Bronchial epithelial cell (primary cell): ENCODE data around the gene DNAJC1. TPM values are rescaled to one million over a fixed set of nuclear protein-coding genes. Genes with fewer than 3 reads are reported as not detected.

Experiments
- DNase-seq: peaks from one replicate; pipeline ENCODE4 v3.0.0-alpha.2; 2010; ENCODE audit warnings: low read depth
- FAIRE-seq: peaks from 2 replicates; lab custom pipeline; 2011; peaks lifted over from hg19 to GRCh38; lab: Jason Lieb, UNC
- H3K27me3 ChIP-seq: 2 replicates; pipeline ENCODE4 v1.5.1; 2011; ENCODE audit warnings: low read length; ENCODE audit not compliant: control insufficient read depth, insufficient read depth
- H3K36me3 ChIP-seq: 2 replicates; pipeline ENCODE4 v1.5.1; 2011; ENCODE audit warnings: low read length; ENCODE audit not compliant: control insufficient read depth, insufficient read depth
- H3K4me3 ChIP-seq: 2 replicates; pipeline ENCODE4 v1.5.1; 2011; ENCODE audit warnings: mild to moderate bottlenecking, low read depth, low read length, control low read depth
- total RNA-seq: library from RNA; depleted of rRNA; stranded (reverse); fragments of >200 nt; gene quantifications from 2 replicates; pipeline ENCODE4 v1.2.1, GENCODE V29; 2014
- TF ChIP-seq, protein P1 (sequence below): IDR thresholded peaks from 2 replicates; pipeline ENCODE4 v1.5.1; 2011; ENCODE audit warnings: mild to moderate bottlenecking, moderate library complexity, low read length, control low read depth, inconsistent platforms; ENCODE audit not compliant: insufficient read depth, severe bottlenecking

Gene DNAJC1
- total RNA-seq, 1 donor from 2014 or later = 81.6 TPM

DNA sequence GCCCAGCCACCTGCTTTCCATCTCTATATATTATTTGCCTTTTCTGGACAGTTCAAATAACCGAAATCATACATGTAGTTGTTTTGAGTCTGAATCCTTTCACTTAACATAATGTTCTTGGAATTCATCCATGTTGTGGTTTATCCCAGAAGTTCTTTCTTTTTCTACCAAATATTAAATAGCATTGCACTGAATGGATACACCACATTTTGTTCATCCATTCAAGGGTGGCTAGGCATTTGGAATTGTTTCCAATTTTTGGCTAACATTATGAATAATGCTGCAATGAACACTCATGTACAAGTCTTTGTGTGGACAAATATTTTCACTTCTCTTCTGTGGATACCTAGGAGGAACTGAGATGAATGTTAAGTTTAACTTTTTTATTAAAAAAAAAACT is 18.0 kb downstream of the DNAJC1 start:
- Histone ChIP-seq H3K4me3 (no peak overlapping the region), H3K27me3 (no peaks in the 10 kb centered on the region), H3K36me3 (no peaks in the 10 kb centered on the region)
- FAIRE-seq (no peak), DNase-seq (no peak)
- TF ChIP-seq, protein P1, sequence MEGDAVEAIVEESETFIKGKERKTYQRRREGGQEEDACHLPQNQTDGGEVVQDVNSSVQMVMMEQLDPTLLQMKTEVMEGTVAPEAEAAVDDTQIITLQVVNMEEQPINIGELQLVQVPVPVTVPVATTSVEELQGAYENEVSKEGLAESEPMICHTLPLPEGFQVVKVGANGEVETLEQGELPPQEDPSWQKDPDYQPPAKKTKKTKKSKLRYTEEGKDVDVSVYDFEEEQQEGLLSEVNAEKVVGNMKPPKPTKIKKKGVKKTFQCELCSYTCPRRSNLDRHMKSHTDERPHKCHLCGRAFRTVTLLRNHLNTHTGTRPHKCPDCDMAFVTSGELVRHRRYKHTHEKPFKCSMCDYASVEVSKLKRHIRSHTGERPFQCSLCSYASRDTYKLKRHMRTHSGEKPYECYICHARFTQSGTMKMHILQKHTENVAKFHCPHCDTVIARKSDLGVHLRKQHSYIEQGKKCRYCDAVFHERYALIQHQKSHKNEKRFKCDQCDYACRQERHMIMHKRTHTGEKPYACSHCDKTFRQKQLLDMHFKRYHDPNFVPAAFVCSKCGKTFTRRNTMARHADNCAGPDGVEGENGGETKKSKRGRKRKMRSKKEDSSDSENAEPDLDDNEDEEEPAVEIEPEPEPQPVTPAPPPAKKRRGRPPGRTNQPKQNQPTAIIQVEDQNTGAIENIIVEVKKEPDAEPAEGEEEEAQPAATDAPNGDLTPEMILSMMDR = no peak

DNA sequence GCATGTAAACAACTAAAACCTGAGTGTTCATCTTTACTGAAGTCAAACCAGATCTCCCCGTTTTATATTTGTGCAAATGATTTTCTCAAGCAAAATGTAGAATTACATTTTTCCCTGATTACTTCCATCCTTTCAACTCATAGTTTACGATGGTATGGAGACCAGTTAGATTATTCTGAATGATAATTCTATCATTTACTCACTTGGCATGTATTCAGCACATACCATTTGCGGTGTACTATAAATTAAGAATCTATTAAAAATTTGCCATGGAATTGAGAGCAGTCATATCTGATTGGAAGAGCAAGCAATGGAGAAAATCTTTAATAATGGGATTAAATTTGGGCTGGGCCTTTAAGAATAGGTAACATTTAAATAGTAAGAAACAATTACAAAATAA is 22.4 kb downstream of the DNAJC1 start:
- no peak for FAIRE-seq
- TF ChIP-seq, protein P1 = no peak
- H3K27me3 ChIP-seq = no peaks in the 10 kb centered on the region
- DNase-seq = no peak
- H3K36me3 ChIP-seq = no peaks in the 10 kb centered on the region
- H3K4me3 ChIP-seq = no peak overlapping the region

DNA sequence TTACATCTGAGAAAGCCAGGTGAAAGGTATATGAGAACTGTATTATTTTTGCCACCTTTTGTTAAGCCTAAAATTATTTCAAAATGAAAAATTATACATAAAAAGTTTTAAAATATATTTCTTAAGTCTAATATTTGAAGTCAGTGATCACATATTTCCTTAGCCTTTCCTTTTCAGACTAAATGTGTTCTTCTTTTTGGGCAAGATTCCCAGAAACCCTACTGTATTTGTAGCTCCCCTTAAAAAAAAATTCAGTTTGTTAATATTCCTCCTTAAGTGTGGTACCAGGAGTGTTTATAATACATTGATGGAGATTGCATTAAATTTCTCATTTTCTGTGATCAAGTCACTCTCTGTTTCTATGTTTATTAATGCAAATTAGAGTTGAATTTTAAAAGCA is 22.8 kb downstream of the DNAJC1 start:
- H3K36me3 ChIP-seq = no peaks in the 10 kb centered on the region
- DNase-seq (no peak), FAIRE-seq (no peak)
- H3K4me3 ChIP-seq = no peak overlapping the region
- no peaks in the 10 kb centered on the region for H3K27me3 ChIP-seq
- TF ChIP-seq, protein P1 = no peak

DNA sequence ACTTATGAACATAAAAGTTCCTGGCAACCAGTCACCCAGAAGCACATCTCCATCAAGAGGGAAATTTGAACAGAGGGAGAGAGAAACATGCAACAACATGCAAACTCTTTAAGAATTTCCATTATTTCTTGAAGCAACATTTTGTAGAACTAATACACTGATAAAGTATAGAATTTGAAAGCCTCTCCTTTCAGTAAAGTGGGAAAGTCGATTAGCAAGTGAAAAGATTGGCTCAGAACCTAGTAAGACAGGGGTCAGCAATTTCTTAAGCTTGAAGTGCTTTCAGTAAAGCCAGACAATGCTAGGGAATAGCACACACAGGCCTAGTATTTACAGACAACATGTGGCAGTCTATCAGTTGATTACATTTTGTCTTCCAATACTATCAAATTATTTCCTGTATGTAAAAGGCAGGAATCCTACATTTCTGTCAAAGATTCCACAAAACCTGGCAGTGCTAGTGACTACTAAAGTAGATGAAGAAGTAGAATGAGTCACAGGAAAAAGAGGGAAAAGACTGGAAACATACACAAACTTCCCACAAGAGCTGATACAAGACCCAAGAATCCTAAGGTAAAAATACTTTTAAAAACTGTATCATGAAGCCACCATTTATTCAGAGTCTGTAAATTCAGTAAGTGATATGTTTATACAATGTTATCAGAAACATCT is 25.2 kb downstream of the DNAJC1 start:
- peak; percentile 64 for DNase-seq
- TF ChIP-seq, protein P1 = no peak
- Histone ChIP-seq H3K36me3 (no peaks in the 10 kb centered on the region), H3K4me3 (no peak overlapping the region), H3K27me3 (no peaks in the 10 kb centered on the region)
- no peak for FAIRE-seq

DNA sequence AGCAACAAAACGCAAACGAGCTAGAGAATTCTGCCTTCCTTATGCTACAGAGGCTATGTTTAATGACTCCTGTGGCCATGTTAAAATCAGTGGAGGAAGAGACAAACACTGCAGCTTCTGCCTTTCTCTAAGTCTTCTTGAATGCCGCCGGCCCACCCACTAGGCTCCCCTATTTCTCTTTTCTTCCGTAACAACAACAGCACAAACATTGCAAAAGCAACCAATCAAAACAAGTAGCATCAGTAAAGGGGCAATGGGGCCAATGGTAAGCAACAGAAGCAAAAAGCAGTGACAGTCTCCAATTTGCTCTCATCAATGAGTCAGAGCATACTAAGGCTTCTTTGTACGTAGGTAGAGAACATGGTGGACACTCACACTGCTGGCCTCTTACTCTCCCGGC is 26.8 kb downstream of the DNAJC1 start:
- DNase-seq (no peak), FAIRE-seq (no peak)
- H3K36me3 ChIP-seq = no peaks in the 10 kb centered on the region
- no peak overlapping the region for H3K4me3 ChIP-seq
- H3K27me3 ChIP-seq = no peaks in the 10 kb centered on the region
- TF ChIP-seq, protein P1 = no peak

DNA sequence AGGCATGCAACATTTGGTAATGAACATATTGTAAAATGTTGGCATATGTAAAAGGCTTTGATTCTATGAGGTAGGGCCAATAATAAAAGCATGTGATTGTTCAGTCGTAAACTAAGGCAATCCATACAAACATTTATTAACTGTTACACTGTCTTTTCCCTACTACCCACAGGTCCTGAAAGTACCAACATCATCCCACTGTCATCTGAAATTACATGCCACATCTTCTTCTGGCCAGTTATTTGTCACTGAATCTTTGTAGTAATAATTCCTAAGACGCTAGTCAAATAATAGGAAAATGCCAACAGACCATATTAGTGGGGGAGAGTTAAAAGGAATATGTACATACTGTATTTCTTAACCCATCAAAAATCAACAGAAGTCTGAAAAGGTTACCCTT is 27.2 kb downstream of the DNAJC1 start:
- TF ChIP-seq, protein P1 = no peak
- no peak for DNase-seq
- no peak for FAIRE-seq
- H3K27me3 ChIP-seq = no peaks in the 10 kb centered on the region
- no peak overlapping the region for H3K4me3 ChIP-seq
- H3K36me3 ChIP-seq = no peaks in the 10 kb centered on the region
